GM23248 (cell line): ENCODE measurements around the gene GAB2. TPM values are rescaled to one million over a fixed set of nuclear protein-coding genes. Genes with fewer than 3 reads are reported as not detected.

Experiments used
- DNase-seq: peaks from one replicate; pipeline ENCODE4 v3.0.0-alpha.2; 2015
- H2AFZ ChIP-seq: fragments of 200-600 bp; sonication (generic); 2 replicates; pipeline ENCODE4 v1.6.1; 2016; ENCODE audit warnings: antibody characterized with exemption
- H3F3A ChIP-seq: fragments of 200-600 bp; sonication (generic); 2 replicates; pipeline ENCODE4 v1.6.1; 2016; ENCODE audit warnings: mild to moderate bottlenecking, antibody characterized with exemption, mixed run types; ENCODE audit not compliant: insufficient read depth
- H3K27ac ChIP-seq: fragments of 200-600 bp; sonication (generic); 2 replicates; pipeline ENCODE4 v1.5.1; 2016; ENCODE audit warnings: mild to moderate bottlenecking
- H3K27me3 ChIP-seq: fragments of 200-600 bp; sonication (generic); replicated peaks from 2 replicates; pipeline ENCODE4 v1.6.1; 2016; ENCODE audit warnings: mild to moderate bottlenecking; ENCODE audit not compliant: insufficient read depth
- H3K36me3 ChIP-seq: fragments of 200-600 bp; sonication (generic); 2 replicates; pipeline ENCODE4 v1.6.1; 2016; ENCODE audit warnings: low read depth, mild to moderate bottlenecking
- H3K4me1 ChIP-seq: fragments of 200-600 bp; sonication (generic); 2 replicates; pipeline ENCODE4 v1.6.1; 2016; ENCODE audit warnings: mild to moderate bottlenecking; ENCODE audit not compliant: insufficient read depth
- H3K4me2 ChIP-seq: fragments of 200-600 bp; sonication (generic); one replicate; pipeline ENCODE4 v1.6.1; 2016; ENCODE audit warnings: mild to moderate bottlenecking; ENCODE audit not compliant: unreplicated experiment
- H3K4me3 ChIP-seq: fragments of 200-600 bp; sonication (generic); 2 replicates; pipeline ENCODE4 v1.5.1; 2016; ENCODE audit warnings: mild to moderate bottlenecking
- H3K79me2 ChIP-seq: fragments of 200-600 bp; sonication (generic); 2 replicates; pipeline ENCODE4 v1.6.1; 2016; ENCODE audit warnings: mild to moderate bottlenecking; ENCODE audit not compliant: insufficient read depth
- H3K9ac ChIP-seq: fragments of 200-600 bp; sonication (generic); 2 replicates; pipeline ENCODE4 v1.6.1; 2016; ENCODE audit warnings: mild to moderate bottlenecking
- H3K9me2 ChIP-seq: fragments of 200-600 bp; sonication (generic); 2 replicates; pipeline ENCODE4 v1.6.1; 2016; ENCODE audit warnings: mixed run types, mild to moderate bottlenecking, moderate library complexity; ENCODE audit not compliant: insufficient read depth
- H3K9me3 ChIP-seq: fragments of 200-600 bp; sonication (generic); one replicate; pipeline ENCODE4 v1.6.1; 2017; ENCODE audit warnings: low read depth
- H4K20me1 ChIP-seq: fragments of 200-600 bp; sonication (generic); 2 replicates; pipeline ENCODE4 v1.6.0; 2016; ENCODE audit not compliant: insufficient read depth
- EZH2 ChIP-seq: fragments of 200-600 bp; sonication (generic); IDR thresholded peaks from 2 replicates; pipeline ENCODE4 v1.6.1; 2018; ENCODE audit warnings: antibody characterized with exemption, mild to moderate bottlenecking; ENCODE audit not compliant: insufficient read depth, poor library complexity, severe bottlenecking
- EZH2phosphoT487 ChIP-seq: fragments of 200-600 bp; sonication (generic); IDR thresholded peaks from 2 replicates; pipeline ENCODE4 v1.6.1; 2018; ENCODE audit warnings: antibody characterized with exemption, moderate library complexity, mild to moderate bottlenecking, low read depth; ENCODE audit not compliant: insufficient read depth
- WGBS, 2 experiments: methylation state at CpG; one replicate each; pipeline ENCODE4 v1.1.6; 2015 to 2017; ENCODE audit warnings: low lambda C conversion rate in 2 of 2, low coverage in 1 of 2; ENCODE audit errors: missing lambda C conversion rate in 2 of 2; 5-methylcytosine and 5-hydroxymethylcytosine counted together
- in situ Hi-C: fragments of 300-500 bp; cut with MboI; formaldehyde crosslinking; loops from 2 replicates; pipeline ENCODE4 v1.15.0; 2020
- polyA plus RNA-seq: library from polyadenylated mRNA; unstranded; fragments of >200 nt; fragmentation: Nextera tagmentation; extraction: Ambion mirVana; gene quantifications from 2 replicates; pipeline ENCODE4 v1.2.1, GENCODE V29; 2016
- total RNA-seq: library from RNA; depleted of rRNA; stranded (reverse); fragments of >200 nt; shearing (Covaris generic); gene quantifications from 2 replicates; pipeline ENCODE4 v1.2.3, GENCODE V29; 2014

The GAB2 gene
- total and polyA plus RNA-seq, 2 experiments from 2014 or later: 1.8 to 12.2 TPM

- Histone ChIP-seq H3K9ac (no peak overlapping the region), H3F3A (no peaks in the 10 kb centered on the region), H3K36me3 (no peaks in the 10 kb centered on the region), H4K20me1 (no peaks in the 10 kb centered on the region), H2AFZ (no peak overlapping the region), H3K27me3 (no peaks in the 10 kb centered on the region), H3K4me1 (no peaks in the 10 kb centered on the region), H3K4me3 (no peak overlapping the region), H3K79me2 (no peaks in the 10 kb centered on the region), H3K27ac (no peak overlapping the region), H3K9me2 (no peaks in the 10 kb centered on the region), H3K4me2 (no peak overlapping the region), H3K9me3 (no peaks in the 10 kb centered on the region)
- DNase-seq: no peak
- TF ChIP-seq EZH2 (no peak), EZH2phosphoT487 (no peak)
- WGBS, 2 experiments: 82 to 83% methylated on average over 7 of the region's 7 CpGs
- in situ Hi-C loops: no loop called here
Observed at GRCh38 chr11:78289552-78290292, 127.9 kb downstream of the GAB2 start.

GRCh38 chr11:78284260-78284659, 133.4 kb downstream of the GAB2 start:
- Histone ChIP-seq H3K79me2 (no peaks in the 10 kb centered on the region), H3K4me2 (no peak overlapping the region), H3K4me3 (no peak overlapping the region), H3K9me2 (no peaks in the 10 kb centered on the region), H4K20me1 (no peaks in the 10 kb centered on the region; the same call in 1 of the 2 replicates), H3F3A (no peaks in the 10 kb centered on the region), H3K4me1 (no peaks in the 10 kb centered on the region), H3K36me3 (no peaks in the 10 kb centered on the region), H3K9ac (no peak overlapping the region), H2AFZ (no peak overlapping the region), H3K27me3 (no peaks in the 10 kb centered on the region), H3K9me3 (no peaks in the 10 kb centered on the region), H3K27ac (no peak overlapping the region)
- WGBS, 2 experiments: 95 to 96% methylated on average over 5 of the region's 5 CpGs
- no peak for DNase-seq
- TF ChIP-seq EZH2phosphoT487: no peak
- TF ChIP-seq EZH2: no peak
- in situ Hi-C loops: no loop called here

- TF ChIP-seq EZH2 (no peak), EZH2phosphoT487 (no peak)
- H3F3A ChIP-seq: no peaks in the 10 kb centered on the region
- H3K9me3 ChIP-seq: no peaks in the 10 kb centered on the region
- H3K9ac ChIP-seq: no peak overlapping the region
- no peak overlapping the region for H3K4me3 ChIP-seq
- no peaks in the 10 kb centered on the region for H3K4me1 ChIP-seq
- H3K4me2 ChIP-seq: no peak overlapping the region
- DNase-seq: no peak
- no peaks in the 10 kb centered on the region for H3K27me3 ChIP-seq
- no peak overlapping the region for H2AFZ ChIP-seq
- no peaks in the 10 kb centered on the region for H3K9me2 ChIP-seq
- WGBS, 2 experiments: 91 to 93% methylated on average over 1 of the region's 1 CpG
- H3K79me2 ChIP-seq: no peaks in the 10 kb centered on the region
- no peaks in the 10 kb centered on the region; the same call in 1 of the 2 replicates for H4K20me1 ChIP-seq
- H3K27ac ChIP-seq: no peak overlapping the region
- no peaks in the 10 kb centered on the region for H3K36me3 ChIP-seq
- in situ Hi-C loops: no loop called here
Observed at GRCh38 chr11:78282821-78283220, 134.8 kb downstream of the GAB2 start.

GRCh38 chr11:78281511-78281910, 136.1 kb downstream of the GAB2 start:
- Histone ChIP-seq H3K4me2 (no peak overlapping the region), H3K4me3 (no peak overlapping the region), H4K20me1 (no peaks in the 10 kb centered on the region; the same call in 1 of the 2 replicates), H3K9me3 (no peaks in the 10 kb centered on the region), H3K79me2 (no peaks in the 10 kb centered on the region), H3K36me3 (no peaks in the 10 kb centered on the region), H3K27ac (no peak overlapping the region), H3K4me1 (no peaks in the 10 kb centered on the region), H3F3A (no peaks in the 10 kb centered on the region), H3K9ac (no peak overlapping the region), H2AFZ (no peak overlapping the region), H3K9me2 (no peaks in the 10 kb centered on the region), H3K27me3 (no peaks in the 10 kb centered on the region)
- 88 to 90% methylated on average over 2 of the region's 2 CpGs for WGBS, 2 experiments
- TF ChIP-seq EZH2 (no peak), EZH2phosphoT487 (no peak)
- DNase-seq: no peak
- in situ Hi-C loops: no loop called here
